Erythroblast (primary cell): ENCODE measurements around the gene C2orf66.

Experiments
- GATA1 ChIP-seq: IDR thresholded peaks from 2 replicates; pipeline ENCODE4 v1.6.1; 2011; ENCODE audit warnings: low read depth, mild to moderate bottlenecking, control low read depth, low read length, moderate library complexity
- POLR2A ChIP-seq: IDR thresholded peaks from 2 replicates; pipeline ENCODE4 v1.6.1; 2011; ENCODE audit warnings: mild to moderate bottlenecking, low read length

DNA sequence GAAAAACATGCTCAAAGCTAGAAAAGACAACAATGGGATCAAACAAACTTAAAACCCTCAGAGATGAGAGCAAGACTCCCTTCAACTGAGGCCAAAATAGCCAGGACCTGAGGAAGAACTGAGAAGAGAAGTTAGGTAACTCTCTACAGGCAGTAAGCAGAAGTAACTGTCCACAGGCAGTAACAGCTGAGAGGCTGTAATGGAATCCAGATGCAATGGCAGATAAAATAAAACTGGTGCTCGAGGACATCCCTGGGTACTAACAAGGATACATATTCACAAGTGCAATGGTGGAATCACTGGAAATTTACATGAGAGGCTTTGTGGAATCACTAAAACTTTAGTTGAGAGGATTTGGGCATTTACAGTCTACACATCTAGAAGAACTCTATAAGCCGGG is 30.4 kb upstream of the C2orf66 start:
- TF ChIP-seq POLR2A: no peak
- TF ChIP-seq GATA1: no peak
